ENCODE results near the gene DEGS2. TPM values are rescaled to one million over a fixed set of nuclear protein-coding genes. Genes with fewer than 3 reads are reported as not detected.

DEGS2 gene
- not detected for total RNA-seq

GRCh38 chr14:100159094-100159864 is at the start of gene DEGS2:
TSS of gene DEGS2 (minus strand) at chr14:100159645. CDS start at chr14:100159587, 58 bp downstream.

Small RNA genes lying within 50 kb of the gene (small RNA-seq; reads per million reads assigned to genes)
- 0 to 0.13 reads per million in 2 donors for gene MIR151B
- gene MIR342: 1,606 to 2,396 reads per million in 2 donors

Other genes with a start within 250 kb of the DEGS2 start
- 1 to 10 TPM; 7.6 to 9.3 TPM for gene EVL, start 94.2 kb downstream of the DEGS2 start, total RNA-seq
- gene YY1, start 79.5 kb upstream of the DEGS2 start, total RNA-seq: 10 to 100 TPM; 27.5 to 37.6 TPM
- 10 to 100 TPM; 12.3 to 13.1 TPM for gene SLC25A29, start 146.8 kb upstream of the DEGS2 start, total RNA-seq
- under 1 TPM in 1 of 2 donors, not detected in 1; under 0.01 TPM for gene SLC25A47, start 163.7 kb upstream of the DEGS2 start, total RNA-seq
- gene WDR25, start 216.8 kb upstream of the DEGS2 start, total RNA-seq: 10 to 100 TPM; 17.3 to 17.6 TPM

Data from melanocyte of skin (primary cell).